GM08714 (cell line): ENCODE data around the gene VPS37C.

ENCODE experiments used
- H3K4me3 ChIP-seq: fragments of 200-500 bp; sonication (Bioruptor generic); 2 replicates; pipeline ENCODE4 v1.5.1; 2014; ENCODE audit warnings: mild to moderate bottlenecking, low read length, inconsistent platforms
- ZNF274 ChIP-seq: IDR thresholded peaks from 2 replicates; pipeline ENCODE4 v1.6.1; 2012; ENCODE audit warnings: mild to moderate bottlenecking, low read depth, low read length

The VPS37C gene

DNA sequence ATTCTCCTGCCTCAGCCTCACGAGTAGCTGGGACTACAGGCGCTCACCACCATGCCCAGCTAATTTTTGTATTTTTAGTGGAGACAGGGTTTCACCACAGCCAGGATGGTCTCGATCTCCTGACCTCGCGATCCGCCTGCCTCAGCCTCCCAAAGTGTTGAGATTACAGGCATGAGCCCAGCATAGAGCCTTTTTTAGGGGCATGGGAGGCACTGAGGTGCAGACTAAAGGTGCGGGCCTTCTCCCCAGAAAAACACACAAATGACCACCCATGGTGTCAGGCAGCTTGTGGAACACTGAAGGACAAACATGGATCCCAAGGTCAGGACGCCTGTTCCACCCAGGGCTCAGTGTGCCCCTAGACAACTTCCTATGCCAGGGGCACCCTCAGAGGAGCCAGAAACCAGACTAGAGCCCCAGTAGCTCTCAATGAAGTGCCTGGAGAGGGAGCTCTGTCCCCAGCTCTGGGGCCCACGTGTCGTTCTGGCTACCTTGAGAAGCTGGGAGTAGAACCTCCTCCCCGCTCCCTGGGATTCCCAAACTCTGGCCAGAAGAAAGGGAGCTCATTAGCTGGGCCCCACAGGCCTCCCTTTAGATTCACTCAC lies 80.1 kb downstream of the VPS37C start:
- TF ChIP-seq ZNF274: no peak
- no peak overlapping the region for H3K4me3 ChIP-seq

GRCh38 chr11:61080526-61080925 lies 80.7 kb downstream of the VPS37C start:
- TF ChIP-seq ZNF274: no peak
- H3K4me3 ChIP-seq: no peak overlapping the region
